SK-N-SH (cell line): ENCODE results near the gene IQGAP2. TPM values are rescaled to one million over a fixed set of nuclear protein-coding genes. Genes with fewer than 3 reads are reported as not detected.
A peak's percentile ranks its signal among the peaks of the same experiment; 100 is the strongest.

ENCODE experiments used
- CTCF ChIA-PET: fragments of 300-600, 350-600 bp; formaldehyde crosslinking; extraction: SDS; loops from one replicate; lab custom pipeline; 2021; lab: Yijun Ruan, JAX
- POLR2A ChIA-PET: fragments of 350-600 bp; sonication (Branson Sonifier 250); formaldehyde crosslinking; extraction: SDS; loops from one replicate; lab custom pipeline; 2020; ENCODE audit warnings: antibody characterized with exemption, inconsistent platforms; lab: Yijun Ruan, JAX
- DNase-seq: peaks from one replicate; pipeline ENCODE4 v3.0.0; 2012
- H2AFZ ChIP-seq: fragments of 200-600 bp; sonication (generic); 2 replicates; pipeline ENCODE4 v1.8.1; 2016; ENCODE audit warnings: antibody characterized with exemption, mild to moderate bottlenecking, low read depth
- H3F3A ChIP-seq: fragments of 200-600 bp; sonication (generic); replicated peaks from 2 replicates; pipeline ENCODE3; 2016; ENCODE audit warnings: antibody characterized with exemption, mild to moderate bottlenecking; ENCODE audit not compliant: insufficient read depth
- H3K27ac ChIP-seq, 2 experiments: fragments of 200-500 bp in 1 of 2; fragments of 200-600 bp in 1 of 2; sonication (Bioruptor generic) in 1 of 2; sonication (generic), shearing (Covaris generic) in 1 of 2; 2 replicates each; pipeline versions ENCODE4 v1.5.1 to v1.6.1; 2014 to 2016; ENCODE audit warnings: low read depth in 2 of 2, inconsistent platforms in 1 of 2, low read length in 1 of 2, mild to moderate bottlenecking in 1 of 2, mixed read lengths in 1 of 2
- H3K27me3 ChIP-seq: fragments of 200-600 bp; sonication (generic), shearing (Covaris generic); 2 replicates; pipeline ENCODE4 v1.6.1; 2016; ENCODE audit warnings: mixed run types; ENCODE audit not compliant: insufficient read depth
- H3K36me3 ChIP-seq, 2 experiments: fragments of 200-500 bp in 1 of 2; fragments of 200-600 bp in 1 of 2; sonication (Bioruptor generic) in 1 of 2; sonication (generic) in 1 of 2; replicated peaks in 1 of 2; 2 replicates each; pipeline versions ENCODE3 to v1.5.1; 2014 to 2016; ENCODE audit warnings: low read length in 1 of 2, mild to moderate bottlenecking in 1 of 2; ENCODE audit not compliant: insufficient read depth in 2 of 2, control insufficient read depth in 1 of 2
- H3K4me1 ChIP-seq, 2 experiments: fragments of 200-500 bp in 1 of 2; fragments of 200-600 bp in 1 of 2; sonication (Bioruptor generic) in 1 of 2; sonication (generic), shearing (Covaris generic) in 1 of 2; 2 replicates each; pipeline versions ENCODE4 v1.5.1 to v1.6.1; 2014 to 2016; ENCODE audit warnings: low read depth in 1 of 2, low read length in 1 of 2, mixed run types in 1 of 2; ENCODE audit not compliant: insufficient read depth in 2 of 2, control insufficient read depth in 1 of 2
- H3K4me2 ChIP-seq: fragments of 200-600 bp; sonication (generic), shearing (Covaris generic); 2 replicates; pipeline ENCODE4 v1.6.1; 2017; ENCODE audit warnings: mixed run types
- H3K4me3 ChIP-seq, 2 experiments: fragments of 200-500 bp in 1 of 2; fragments of 200-600 bp in 1 of 2; sonication (Bioruptor generic) in 1 of 2; sonication (generic), shearing (Covaris generic) in 1 of 2; 2 replicates each; pipeline versions ENCODE4 v1.5.1 to v1.8.1; 2014 to 2016; ENCODE audit warnings: low read depth in 2 of 2, inconsistent platforms in 1 of 2, low read length in 1 of 2, mild to moderate bottlenecking in 1 of 2, mixed read lengths in 1 of 2, moderate library complexity in 1 of 2
- H3K79me2 ChIP-seq: fragments of 200-600 bp; sonication (generic); 2 replicates; pipeline ENCODE4 v1.8.1; 2017; ENCODE audit warnings: mild to moderate bottlenecking; ENCODE audit not compliant: insufficient read depth
- H3K9ac ChIP-seq: fragments of 200-600 bp; sonication (generic); 2 replicates; pipeline ENCODE4 v1.6.1; 2017; ENCODE audit warnings: mixed run types
- H3K9me2 ChIP-seq: fragments of 200-600 bp; sonication (generic); 2 replicates; pipeline ENCODE4 v1.6.1; 2017; ENCODE audit warnings: mixed run types
- H3K9me3 ChIP-seq: fragments of 200-600 bp; sonication (generic); 2 replicates; pipeline ENCODE4 v1.6.1; 2017; ENCODE audit warnings: mixed run types, mild to moderate bottlenecking, moderate library complexity
- H4K20me1 ChIP-seq: fragments of 200-600 bp; sonication (generic); 2 replicates; pipeline ENCODE4 v1.6.1; 2017; ENCODE audit warnings: mild to moderate bottlenecking, mixed run types; ENCODE audit not compliant: insufficient read depth
- CTCF ChIP-seq: fragments of 200-600 bp; sonication (generic); IDR thresholded peaks from 2 replicates; pipeline ENCODE4 v1.6.1; 2017; ENCODE audit warnings: antibody characterized with exemption, mild to moderate bottlenecking, moderate library complexity
- EP300 ChIP-seq, 2 experiments: IDR thresholded peaks; 2 replicates each; pipeline versions ENCODE4 v1.4.0 to v1.6.1; 2012; ENCODE audit warnings: borderline replicate concordance in 1 of 2, low read depth in 1 of 2, low read length in 1 of 2
- EZH2phosphoT487 ChIP-seq: fragments of 200-600 bp; sonication (generic); IDR thresholded peaks from 2 replicates; pipeline ENCODE4 v1.6.1; 2017; ENCODE audit warnings: low read depth, mixed run types, mild to moderate bottlenecking, antibody characterized with exemption, moderate library complexity, borderline replicate concordance
- FOXM1 ChIP-seq: IDR thresholded peaks from 2 replicates; pipeline ENCODE4 v1.4.0; 2012; ENCODE audit warnings: low read depth, mild to moderate bottlenecking
- GATA2 ChIP-seq: sonication (generic); formaldehyde crosslinking; IDR thresholded peaks from 2 replicates; pipeline ENCODE4 v1.5.0; 2020; ENCODE audit warnings: mild to moderate bottlenecking, missing genetic modification reagents
- JUND ChIP-seq: IDR thresholded peaks from 2 replicates; pipeline ENCODE4 v1.4.0; 2012
- MAX ChIP-seq: IDR thresholded peaks from 2 replicates; pipeline ENCODE4 v1.4.0; 2012; ENCODE audit warnings: low read depth
- MEF2A ChIP-seq: IDR thresholded peaks from 2 replicates; pipeline ENCODE4 v1.4.0; 2012; ENCODE audit warnings: low read depth, borderline replicate concordance
- MXI1 ChIP-seq: IDR thresholded peaks from 2 replicates; pipeline ENCODE4 v1.6.1; 2012; ENCODE audit warnings: mild to moderate bottlenecking, low read depth, low read length, improper control_type of control experiment
- NRF1 ChIP-seq: IDR thresholded peaks from 2 replicates; pipeline ENCODE4 v1.6.1; 2012; ENCODE audit warnings: low read depth, mild to moderate bottlenecking, low read length
- PBX3 ChIP-seq: IDR thresholded peaks from 2 replicates; pipeline ENCODE4; 2012
- RXRA ChIP-seq: IDR thresholded peaks from 2 replicates; pipeline ENCODE4 v1.4.0; 2012; ENCODE audit warnings: low read depth, mild to moderate bottlenecking, borderline replicate concordance
- SIN3A ChIP-seq: IDR thresholded peaks from 2 replicates; pipeline ENCODE4 v1.6.1; 2012; ENCODE audit warnings: low read depth, mild to moderate bottlenecking, low read length, moderate library complexity, borderline replicate concordance
- TEAD4 ChIP-seq: IDR thresholded peaks from 2 replicates; pipeline ENCODE4 v1.4.0; 2012; ENCODE audit warnings: mild to moderate bottlenecking, borderline replicate concordance; ENCODE audit not compliant: insufficient read depth
- WGBS: methylation state at CpG from one replicate; pipeline ENCODE4 v1.1.6; 2017; ENCODE audit warnings: low lambda C conversion rate; 5-methylcytosine and 5-hydroxymethylcytosine counted together
- polyA plus RNA-seq, 3 experiments: library from polyadenylated mRNA; depleted of rRNA; stranded (reverse); fragments of >200 nt; gene quantifications; 2 replicates each; pipeline ENCODE4 v1.2.3, GENCODE V29; 2012

Gene IQGAP2
- polyA plus RNA-seq, 1 of the 3 experiments (the other 2 are of a cell fraction) = 2.1 TPM

- Histone ChIP-seq H3K4me3 (no peak overlapping the region), H3K9me2 (no peaks in the 10 kb centered on the region), H4K20me1 (no peaks in the 10 kb centered on the region), H3K27me3 (no peaks in the 10 kb centered on the region), H3K79me2 (no peaks in the 10 kb centered on the region), H3K36me3 (no peaks in the 10 kb centered on the region), H3K9ac (no peak overlapping the region), H3K4me1 (peaks cover 3 to 11% of the 10 kb centered on the region in 2 experiments; a peak in 2 of 4 replicates), H3K27ac (no peak overlapping the region), H2AFZ (no peak overlapping the region), H3K4me2 (no peak overlapping the region), H3K9me3 (no peaks in the 10 kb centered on the region), H3F3A (no peaks in the 10 kb centered on the region)
- ChIA-PET CTCF (interaction anchor here (1.3 to 3.3 kb wide), 3 partner anchors 139 to 656 kb away, joined by 4 to 29 read pairs (median 4); partner anchors contain the start of gene IQGAP2), POLR2A (no interaction called here)
- 83% methylated on average over 6 of the region's 6 CpGs for WGBS
- no peak for DNase-seq
- no peak for TF ChIP-seq JUND
- no peak for TF ChIP-seq MEF2A
- TF ChIP-seq FOXM1 = no peak
- no peak for TF ChIP-seq EZH2phosphoT487
- no peak for TF ChIP-seq CTCF
- no peak for TF ChIP-seq MAX
- TF ChIP-seq MXI1 = no peak
- no peak for TF ChIP-seq NRF1
These were observed 139.2 kb downstream of the IQGAP2 start for GRCh38 chr5:76542241-76542640.

- Histone ChIP-seq H3K36me3 (no peaks in the 10 kb centered on the region), H3K4me1 (peaks cover 3 to 11% of the 10 kb centered on the region in 2 experiments; a peak in 2 of 4 replicates), H3F3A (no peaks in the 10 kb centered on the region), H3K27ac (peak overlapping the region in 1 of 2 experiments; percentile 13; a peak in 1 of 4 replicates), H2AFZ (no peak overlapping the region), H3K79me2 (no peaks in the 10 kb centered on the region), H3K27me3 (no peaks in the 10 kb centered on the region), H3K4me2 (no peak overlapping the region), H3K9me2 (no peaks in the 10 kb centered on the region), H3K4me3 (no peak overlapping the region), H3K9me3 (no peaks in the 10 kb centered on the region), H4K20me1 (no peaks in the 10 kb centered on the region), H3K9ac (no peak overlapping the region)
- DNase-seq = no peak
- TF ChIP-seq GATA2 (CRISPR knock-in tag) = no peak
- TF ChIP-seq EP300 (IDR thresholded peaks at IDR 0.05; ENCODE audit: borderline replicate concordance in 1 of 2, low read depth in 1 of 2, low read length in 1 of 2) = no peak
- no peak for TF ChIP-seq SIN3A
- no peak for TF ChIP-seq NRF1
- no peak for TF ChIP-seq RXRA
- TF ChIP-seq TEAD4 = no peak
- no peak for TF ChIP-seq PBX3
- CTCF ChIA-PET = interaction anchor here (0.8 to 3.3 kb wide), 17 partner anchors 7 to 808 kb away, joined by 3 to 29 read pairs (median 6); partner anchors contain the start of gene IQGAP2
- POLR2A ChIA-PET = no interaction called here
- WGBS = 85% methylated on average over 13 of the region's 13 CpGs
These were observed 140.0 kb downstream of the IQGAP2 start for GRCh38 chr5:76542887-76543690.
